ENCODE measurements around the gene MFF.

DNA sequence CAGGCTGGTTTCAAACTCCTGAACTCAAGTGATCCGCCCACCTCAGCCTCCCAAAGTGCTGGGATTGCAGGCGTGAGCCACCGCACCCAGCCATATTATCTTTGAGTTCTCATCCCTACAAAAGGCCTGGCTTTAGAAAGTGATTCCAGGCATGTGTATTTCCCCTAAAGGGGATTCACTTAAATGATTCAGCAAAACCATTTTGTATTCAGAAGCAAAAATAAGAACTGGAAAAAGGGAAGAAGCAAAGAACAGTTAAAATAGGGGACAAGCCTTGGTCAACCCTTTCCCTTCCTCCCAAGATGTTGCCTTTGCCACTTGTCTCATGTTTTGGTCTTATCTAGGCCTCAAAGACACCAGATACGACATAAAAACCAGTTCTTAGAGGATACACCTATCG lies 43.5 kb downstream of the MFF start:
- TF ChIP-seq, protein P1, sequence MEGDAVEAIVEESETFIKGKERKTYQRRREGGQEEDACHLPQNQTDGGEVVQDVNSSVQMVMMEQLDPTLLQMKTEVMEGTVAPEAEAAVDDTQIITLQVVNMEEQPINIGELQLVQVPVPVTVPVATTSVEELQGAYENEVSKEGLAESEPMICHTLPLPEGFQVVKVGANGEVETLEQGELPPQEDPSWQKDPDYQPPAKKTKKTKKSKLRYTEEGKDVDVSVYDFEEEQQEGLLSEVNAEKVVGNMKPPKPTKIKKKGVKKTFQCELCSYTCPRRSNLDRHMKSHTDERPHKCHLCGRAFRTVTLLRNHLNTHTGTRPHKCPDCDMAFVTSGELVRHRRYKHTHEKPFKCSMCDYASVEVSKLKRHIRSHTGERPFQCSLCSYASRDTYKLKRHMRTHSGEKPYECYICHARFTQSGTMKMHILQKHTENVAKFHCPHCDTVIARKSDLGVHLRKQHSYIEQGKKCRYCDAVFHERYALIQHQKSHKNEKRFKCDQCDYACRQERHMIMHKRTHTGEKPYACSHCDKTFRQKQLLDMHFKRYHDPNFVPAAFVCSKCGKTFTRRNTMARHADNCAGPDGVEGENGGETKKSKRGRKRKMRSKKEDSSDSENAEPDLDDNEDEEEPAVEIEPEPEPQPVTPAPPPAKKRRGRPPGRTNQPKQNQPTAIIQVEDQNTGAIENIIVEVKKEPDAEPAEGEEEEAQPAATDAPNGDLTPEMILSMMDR (IDR thresholded peaks at IDR 0.05 in 2 of 3, conservative IDR thresholded peaks at IDR 0.05 in 1 of 3; ENCODE audit: borderline replicate concordance in 1 of 3, insufficient read depth in 1 of 3, low read depth in 2 of 3, low read length in 2 of 3): no peak
- TF ChIP-seq SRF (IDR thresholded peaks at IDR 0.05; ENCODE audit: low read depth) (no peak), EZH2 (IDR thresholded peaks at IDR 0.05) (no peak), ZFX (IDR thresholded peaks at IDR 0.05) (no peak), EGR1 (IDR thresholded peaks at IDR 0.05; ENCODE audit: low read depth) (no peak), EZH2phosphoT487 (IDR thresholded peaks at IDR 0.05; ENCODE audit: borderline replicate concordance) (no peak), POLR2AphosphoS5 (IDR thresholded peaks at IDR 0.05; ENCODE audit: low read depth, low read length) (no peak), RAD21 (IDR thresholded peaks at IDR 0.05; ENCODE audit: low read depth) (no peak), YY1 (IDR thresholded peaks at IDR 0.05; ENCODE audit: extremely low read depth, insufficient replicate concordance, low read depth, low read length) (no peak)
- TF ChIP-seq, protein P2, sequence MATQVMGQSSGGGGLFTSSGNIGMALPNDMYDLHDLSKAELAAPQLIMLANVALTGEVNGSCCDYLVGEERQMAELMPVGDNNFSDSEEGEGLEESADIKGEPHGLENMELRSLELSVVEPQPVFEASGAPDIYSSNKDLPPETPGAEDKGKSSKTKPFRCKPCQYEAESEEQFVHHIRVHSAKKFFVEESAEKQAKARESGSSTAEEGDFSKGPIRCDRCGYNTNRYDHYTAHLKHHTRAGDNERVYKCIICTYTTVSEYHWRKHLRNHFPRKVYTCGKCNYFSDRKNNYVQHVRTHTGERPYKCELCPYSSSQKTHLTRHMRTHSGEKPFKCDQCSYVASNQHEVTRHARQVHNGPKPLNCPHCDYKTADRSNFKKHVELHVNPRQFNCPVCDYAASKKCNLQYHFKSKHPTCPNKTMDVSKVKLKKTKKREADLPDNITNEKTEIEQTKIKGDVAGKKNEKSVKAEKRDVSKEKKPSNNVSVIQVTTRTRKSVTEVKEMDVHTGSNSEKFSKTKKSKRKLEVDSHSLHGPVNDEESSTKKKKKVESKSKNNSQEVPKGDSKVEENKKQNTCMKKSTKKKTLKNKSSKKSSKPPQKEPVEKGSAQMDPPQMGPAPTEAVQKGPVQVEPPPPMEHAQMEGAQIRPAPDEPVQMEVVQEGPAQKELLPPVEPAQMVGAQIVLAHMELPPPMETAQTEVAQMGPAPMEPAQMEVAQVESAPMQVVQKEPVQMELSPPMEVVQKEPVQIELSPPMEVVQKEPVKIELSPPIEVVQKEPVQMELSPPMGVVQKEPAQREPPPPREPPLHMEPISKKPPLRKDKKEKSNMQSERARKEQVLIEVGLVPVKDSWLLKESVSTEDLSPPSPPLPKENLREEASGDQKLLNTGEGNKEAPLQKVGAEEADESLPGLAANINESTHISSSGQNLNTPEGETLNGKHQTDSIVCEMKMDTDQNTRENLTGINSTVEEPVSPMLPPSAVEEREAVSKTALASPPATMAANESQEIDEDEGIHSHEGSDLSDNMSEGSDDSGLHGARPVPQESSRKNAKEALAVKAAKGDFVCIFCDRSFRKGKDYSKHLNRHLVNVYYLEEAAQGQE (IDR thresholded peaks at IDR 0.05; ENCODE audit: low read depth): no peak

All from HCT116 (cell line).